Nephron (organoid): ENCODE data around the gene AP4S1.

Source experiments
- H3K27ac Mint-ChIP-seq, 3 experiments: 2 replicates each; pipeline ENCODE4 v1.8.0; 2020; ENCODE audit warnings: mixed read lengths in 3 of 3, mild to moderate bottlenecking in 2 of 3, moderate library complexity in 1 of 3
- H3K27me3 Mint-ChIP-seq: 2 replicates; pipeline ENCODE4 v1.8.0; 2021; ENCODE audit warnings: low read depth, mild to moderate bottlenecking, moderate library complexity, mixed read lengths
- H3K36me3 Mint-ChIP-seq: 2 replicates; pipeline ENCODE4 v1.8.0; 2020; ENCODE audit warnings: low read depth, mixed read lengths
- H3K4me1 Mint-ChIP-seq: 2 replicates; pipeline ENCODE4 v1.8.0; 2020; ENCODE audit warnings: mixed read lengths
- H3K4me3 Mint-ChIP-seq, 3 experiments: 2 replicates each; pipeline ENCODE4 v1.8.0; 2020; ENCODE audit warnings: mild to moderate bottlenecking in 3 of 3, mixed read lengths in 3 of 3, moderate library complexity in 2 of 3
- H3K9me3 Mint-ChIP-seq: 2 replicates; pipeline ENCODE4 v1.8.0; 2020; ENCODE audit warnings: mixed read lengths
- TF ChIP-seq, protein P1 (sequence below), 3 experiments: fragments of 200-600 bp; sonication (generic); IDR thresholded peaks; one replicate each; pipeline ENCODE4 v1.5.0; 2021; ENCODE audit warnings: antibody characterized with exemption in 3 of 3; ENCODE audit not compliant: unreplicated experiment in 3 of 3

The AP4S1 gene

DNA sequence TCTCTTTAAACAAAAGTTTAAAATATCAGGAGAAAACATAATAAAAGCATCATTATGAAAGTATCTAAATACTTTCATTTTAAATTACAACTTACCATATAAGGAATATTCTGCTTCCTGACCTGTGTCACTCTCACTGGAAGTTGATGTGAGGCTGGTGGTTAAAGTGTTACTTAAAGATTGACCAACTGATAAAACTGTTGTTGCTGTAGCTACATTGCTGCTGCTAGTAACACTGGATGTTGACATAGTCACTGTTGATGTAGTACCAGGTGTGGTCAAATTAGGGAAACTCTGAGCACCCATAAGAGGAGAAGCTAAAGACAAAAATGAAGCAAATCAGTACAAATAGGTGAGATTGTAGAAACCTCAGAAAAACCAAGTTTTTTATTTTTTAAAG is 102.2 kb downstream of the AP4S1 start:
- H3K27me3 Mint-ChIP-seq: no peaks in the 10 kb centered on the region
- peaks cover 58% of the 10 kb centered on the region for H3K36me3 Mint-ChIP-seq
- TF ChIP-seq, protein P1, sequence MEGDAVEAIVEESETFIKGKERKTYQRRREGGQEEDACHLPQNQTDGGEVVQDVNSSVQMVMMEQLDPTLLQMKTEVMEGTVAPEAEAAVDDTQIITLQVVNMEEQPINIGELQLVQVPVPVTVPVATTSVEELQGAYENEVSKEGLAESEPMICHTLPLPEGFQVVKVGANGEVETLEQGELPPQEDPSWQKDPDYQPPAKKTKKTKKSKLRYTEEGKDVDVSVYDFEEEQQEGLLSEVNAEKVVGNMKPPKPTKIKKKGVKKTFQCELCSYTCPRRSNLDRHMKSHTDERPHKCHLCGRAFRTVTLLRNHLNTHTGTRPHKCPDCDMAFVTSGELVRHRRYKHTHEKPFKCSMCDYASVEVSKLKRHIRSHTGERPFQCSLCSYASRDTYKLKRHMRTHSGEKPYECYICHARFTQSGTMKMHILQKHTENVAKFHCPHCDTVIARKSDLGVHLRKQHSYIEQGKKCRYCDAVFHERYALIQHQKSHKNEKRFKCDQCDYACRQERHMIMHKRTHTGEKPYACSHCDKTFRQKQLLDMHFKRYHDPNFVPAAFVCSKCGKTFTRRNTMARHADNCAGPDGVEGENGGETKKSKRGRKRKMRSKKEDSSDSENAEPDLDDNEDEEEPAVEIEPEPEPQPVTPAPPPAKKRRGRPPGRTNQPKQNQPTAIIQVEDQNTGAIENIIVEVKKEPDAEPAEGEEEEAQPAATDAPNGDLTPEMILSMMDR (IDR thresholded peaks at IDR 0.05; ENCODE audit: unreplicated experiment in 3 of 3): no peak
- no peak overlapping the region for H3K4me3 Mint-ChIP-seq
- peak overlapping the region in 1 of 3 experiments; percentile 55 for H3K27ac Mint-ChIP-seq
- no peaks in the 10 kb centered on the region for H3K4me1 Mint-ChIP-seq
- H3K9me3 Mint-ChIP-seq: no peaks in the 10 kb centered on the region

DNA sequence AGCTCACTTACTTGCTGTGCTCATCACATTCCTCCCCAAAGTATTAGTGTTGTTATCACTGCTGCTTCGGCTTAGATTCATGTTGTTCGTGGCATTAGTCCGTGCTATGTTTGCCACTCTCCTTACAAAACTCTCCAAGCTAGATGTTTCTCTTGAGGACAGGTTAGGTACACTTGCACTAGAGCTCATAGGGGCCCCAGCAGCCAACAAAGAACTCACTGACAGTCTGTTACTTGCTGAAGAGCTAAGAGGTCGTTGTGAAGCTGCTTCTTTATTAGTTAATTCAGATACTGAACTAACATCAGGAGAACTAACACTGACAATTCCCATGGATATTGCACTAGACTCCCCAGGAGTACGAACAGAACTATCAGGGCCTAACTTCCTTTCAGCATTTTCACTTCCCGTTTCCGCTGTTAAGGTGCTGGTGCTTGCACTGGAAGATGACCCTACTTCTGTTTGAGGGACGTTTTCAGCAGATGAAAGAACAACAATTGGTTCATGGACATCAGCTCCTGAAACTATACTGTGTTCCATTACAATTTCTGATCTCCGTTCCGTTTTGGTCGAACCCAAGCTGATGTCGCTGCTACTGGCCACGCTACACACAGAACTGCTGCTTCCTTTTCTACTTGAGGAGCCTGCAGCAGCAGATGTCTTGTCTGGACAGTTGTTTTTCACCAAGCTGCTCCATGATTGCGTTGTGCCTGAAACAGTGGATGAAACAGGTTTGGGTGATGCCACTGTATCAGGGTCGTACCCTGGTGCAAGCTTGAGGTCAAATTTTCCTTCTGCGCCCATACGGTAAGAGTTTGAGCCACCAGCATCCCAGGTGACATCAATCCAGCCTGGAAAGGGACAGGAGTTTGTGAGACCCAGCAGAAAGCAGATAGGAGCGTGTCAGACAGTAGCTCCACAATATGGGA is 103.4 kb downstream of the AP4S1 start:
- H3K4me3 Mint-ChIP-seq: no peak overlapping the region
- H3K9me3 Mint-ChIP-seq: no peaks in the 10 kb centered on the region
- TF ChIP-seq, protein P1 (IDR thresholded peaks at IDR 0.05; ENCODE audit: unreplicated experiment in 3 of 3): no peak
- peaks cover 59% of the 10 kb centered on the region for H3K36me3 Mint-ChIP-seq
- no peaks in the 10 kb centered on the region for H3K27me3 Mint-ChIP-seq
- no peaks in the 10 kb centered on the region for H3K4me1 Mint-ChIP-seq
- peak overlapping the region in 1 of 3 experiments; percentile 50 for H3K27ac Mint-ChIP-seq

DNA sequence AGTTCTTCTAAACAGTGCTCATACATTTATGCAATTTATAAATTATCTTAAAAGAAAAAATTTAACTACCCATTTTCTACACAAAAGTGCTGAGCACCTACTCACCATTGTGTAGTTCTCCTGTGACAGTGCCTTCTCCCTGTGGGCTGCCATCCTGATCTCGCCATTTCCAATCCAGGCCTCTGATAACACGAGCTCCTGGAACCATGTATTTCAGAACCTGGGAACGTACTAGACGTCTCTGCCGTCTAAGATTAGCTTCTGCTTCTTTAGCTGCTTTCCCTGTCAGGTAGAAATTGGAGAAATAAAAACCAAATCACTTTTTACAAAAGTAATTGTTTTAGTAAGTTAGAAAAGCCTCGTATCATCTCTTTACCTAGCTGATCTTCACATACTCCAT is 107.7 kb downstream of the AP4S1 start:
- Mint-ChIP-seq H3K27ac (no peak overlapping the region), H3K36me3 (peaks cover 61% of the 10 kb centered on the region)

DNA sequence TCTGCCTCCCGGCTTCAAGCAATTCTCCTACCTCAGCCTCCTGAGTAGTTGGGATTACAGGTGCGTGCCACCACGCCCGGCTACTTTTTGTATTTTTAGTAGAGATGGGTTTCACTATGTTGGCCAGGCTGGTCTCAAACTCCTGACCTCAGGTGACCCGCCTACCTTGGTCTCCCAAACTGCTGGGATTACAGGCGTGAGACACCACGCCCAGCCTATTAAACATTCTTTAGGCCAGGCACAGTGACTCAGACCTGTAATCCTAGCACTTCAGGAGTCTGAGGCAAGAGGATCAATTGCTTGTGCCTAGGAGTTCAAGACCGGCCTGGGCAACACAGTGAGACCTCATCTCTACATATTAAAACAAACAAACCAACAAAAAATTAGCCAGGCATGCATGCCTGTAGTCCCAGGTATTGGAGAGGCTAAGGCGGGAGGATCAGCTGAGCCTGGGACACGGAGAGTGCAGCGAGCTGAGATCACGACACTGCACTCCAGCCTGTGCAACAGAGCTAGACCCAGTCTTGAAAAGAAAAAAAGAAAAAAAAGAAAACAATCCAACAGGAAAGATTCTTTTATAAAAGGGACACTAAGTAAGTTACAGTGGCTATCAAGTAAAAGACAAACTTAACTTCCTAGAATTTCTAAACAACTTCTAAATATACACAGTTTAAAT is 111.9 kb downstream of the AP4S1 start:
- Mint-ChIP-seq H3K9me3 (no peaks in the 10 kb centered on the region), H3K27ac (no peak overlapping the region), H3K4me3 (no peak overlapping the region), H3K27me3 (no peaks in the 10 kb centered on the region), H3K4me1 (no peaks in the 10 kb centered on the region), H3K36me3 (peaks cover 57% of the 10 kb centered on the region)
- TF ChIP-seq, protein P1 (IDR thresholded peaks at IDR 0.05; ENCODE audit: unreplicated experiment in 3 of 3): no peak

More for the DNA sequence above, 107.7 kb downstream of the AP4S1 start:
- Mint-ChIP-seq H3K27me3 (no peaks in the 10 kb centered on the region), H3K9me3 (no peaks in the 10 kb centered on the region), H3K4me1 (no peaks in the 10 kb centered on the region), H3K4me3 (no peak overlapping the region)
- TF ChIP-seq, protein P1 (IDR thresholded peaks at IDR 0.05; ENCODE audit: unreplicated experiment in 3 of 3): no peak

- Mint-ChIP-seq H3K27me3 (no peaks in the 10 kb centered on the region), H3K36me3 (peaks cover 53% of the 10 kb centered on the region), H3K9me3 (no peaks in the 10 kb centered on the region), H3K27ac (no peak overlapping the region), H3K4me3 (no peak overlapping the region), H3K4me1 (no peaks in the 10 kb centered on the region)
- TF ChIP-seq, protein P1 (IDR thresholded peaks at IDR 0.05; ENCODE audit: unreplicated experiment in 3 of 3): no peak
Observed at GRCh38 chr14:31138301-31138700, 112.9 kb downstream of the AP4S1 start.
